ENCODE results near the gene SUN3. TPM values are rescaled to one million over a fixed set of nuclear protein-coding genes. Genes with fewer than 3 reads are reported as not detected.

Gene SUN3
- total and polyA plus RNA-seq, 9 of the 15 experiments (the other 6 are each of a cell fraction or from before 2014, with no cell fraction given), result 0.04 to 0.06 TPM; not detected in 7

GRCh38 chr7:48077423-48077822 lies 48.5 kb upstream of the SUN3 start:
- Histone ChIP-seq H3K79me2 (ENCODE audit: control insufficient read depth, insufficient read depth, low read length) (no peaks in the 10 kb centered on the region), H3K9me1 (ENCODE audit: control insufficient read depth, insufficient read depth, low read length) (no peaks in the 10 kb centered on the region), H2AFZ (ENCODE audit: low read depth, low read length) (no peak overlapping the region), H3K4me3 (no peak overlapping the region), H3K9me3 (replicated peaks; ENCODE audit: control insufficient read depth, insufficient read depth, low read depth, low read length) (no peaks in the 10 kb centered on the region), H3K4me1 (replicated peaks in 1 of 2; ENCODE audit: control insufficient read depth in 2 of 2, insufficient read depth in 2 of 2, low read length in 2 of 2) (no peaks in the 10 kb centered on the region), H3K27me3 (ENCODE audit: control insufficient read depth in 2 of 2, insufficient read depth in 2 of 2, low read length in 2 of 2) (peaks cover 0 to 2% of the 10 kb centered on the region in 2 experiments; a peak in 1 of 5 replicates), H3K27ac (ENCODE audit: extremely low read depth, low read depth, low read length) (no peak overlapping the region), H3K4me2 (ENCODE audit: insufficient read depth, low read length) (no peak overlapping the region), H4K20me1 (replicated peaks; ENCODE audit: control insufficient read depth, insufficient read depth, low read length) (no peaks in the 10 kb centered on the region), H3K36me3 (ENCODE audit: control insufficient read depth, insufficient read depth, low read length) (no peaks in the 10 kb centered on the region), H3K9ac (ENCODE audit: insufficient read depth in 1 of 2, low read depth in 2 of 2, low read length in 2 of 2) (no peak overlapping the region)
- POLR2A ChIA-PET, result no interaction called here
- no peak for FAIRE-seq
- no peak for DNase-seq (ENCODE audit: extremely low read depth in 1 of 4, low spot score in 3 of 4)
- intact Hi-C loops (cut with micrococcal nuclease) (no loop called here), in situ Hi-C loops (cut with MboI) (no loop called here)
- no TSS peak for BruUV-seq (replicated peaks)
- 0% methylated on average over 1 of the region's 1 CpG for WGBS (ENCODE audit: insufficient coverage, low coverage, missing lambda C conversion rate)
- no peak for TF ChIP-seq ZNF436 (CRISPR knock-in tag; IDR thresholded peaks at IDR 0.05)
- no peak for TF ChIP-seq SRSF7 (optimal IDR thresholded peaks at IDR 0.05; ENCODE audit: low read depth, low read length)
- no peak for TF ChIP-seq MLX (CRISPR knock-in tag; conservative IDR thresholded peaks at IDR 0.05)
- TF ChIP-seq POU5F1 (IDR thresholded peaks at IDR 0.05; ENCODE audit: borderline replicate concordance, low read depth, low read length, partially characterized antibody), result no peak
- CTCF ChIA-PET (ENCODE audit: low intra/inter-chr PET ratio), result no interaction called here
- ATAC-seq, result no peak

DNA sequence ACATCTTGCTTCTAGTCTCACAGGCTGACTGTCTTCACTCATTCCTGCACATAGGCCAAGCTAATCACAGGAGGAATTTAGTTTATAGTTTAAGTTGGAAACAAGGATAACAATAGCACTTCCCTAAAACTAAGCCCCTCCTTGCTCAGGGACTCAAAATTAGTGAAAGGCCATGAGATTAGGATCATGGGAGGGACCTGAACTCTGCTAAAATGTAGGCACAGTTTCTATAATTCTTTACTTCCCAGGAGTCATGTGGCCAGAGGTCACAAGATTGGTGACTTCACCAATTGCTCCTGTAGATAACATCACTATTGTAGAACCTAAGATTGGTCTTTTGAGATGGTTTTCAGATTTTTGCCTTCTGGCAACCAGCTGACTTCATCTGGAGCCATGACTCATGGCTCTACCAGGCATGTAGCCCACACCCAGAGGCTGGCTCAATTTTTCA lies 45.3 kb upstream of the SUN3 start:
- H3K79me2 ChIP-seq (ENCODE audit: control insufficient read depth, insufficient read depth, low read length), result no peaks in the 10 kb centered on the region
- H3K27me3 ChIP-seq (ENCODE audit: control insufficient read depth in 2 of 2, insufficient read depth in 2 of 2, low read length in 2 of 2), result peaks cover 0 to 2% of the 10 kb centered on the region in 2 experiments; a peak in 1 of 5 replicates
- H2AFZ ChIP-seq (ENCODE audit: low read depth, low read length), result no peak overlapping the region
- ATAC-seq (no peak), DNase-seq (ENCODE audit: extremely low read depth in 1 of 4, low spot score in 3 of 4) (no peak), FAIRE-seq (no peak)
- ChIA-PET CTCF (ENCODE audit: low intra/inter-chr PET ratio) (no interaction called here), POLR2A (interaction anchor here (0.8 kb wide), 1 partner anchor 43 kb away, joined by 3 read pairs; no protein-coding TSS in a partner anchor)
- no TSS peak for BruUV-seq (replicated peaks)
- no peaks in the 10 kb centered on the region for H3K9me3 ChIP-seq (replicated peaks; ENCODE audit: control insufficient read depth, insufficient read depth, low read depth, low read length)
- H3K4me3 ChIP-seq, result no peak overlapping the region
- no peaks in the 10 kb centered on the region for H3K36me3 ChIP-seq (ENCODE audit: control insufficient read depth, insufficient read depth, low read length)
- H3K4me2 ChIP-seq (ENCODE audit: insufficient read depth, low read length), result no peak overlapping the region
- no peak overlapping the region for H3K27ac ChIP-seq (ENCODE audit: extremely low read depth, low read depth, low read length)
- H3K9me1 ChIP-seq (ENCODE audit: control insufficient read depth, insufficient read depth, low read length), result no peaks in the 10 kb centered on the region
- no peak overlapping the region for H3K9ac ChIP-seq (ENCODE audit: insufficient read depth in 1 of 2, low read depth in 2 of 2, low read length in 2 of 2)
- in situ Hi-C loops (cut with MboI), result no loop called here
- H3K4me1 ChIP-seq (replicated peaks in 1 of 2; ENCODE audit: control insufficient read depth in 2 of 2, insufficient read depth in 2 of 2, low read length in 2 of 2), result no peaks in the 10 kb centered on the region
- H4K20me1 ChIP-seq (replicated peaks; ENCODE audit: control insufficient read depth, insufficient read depth, low read length), result no peaks in the 10 kb centered on the region
- intact Hi-C loops (cut with micrococcal nuclease), result no loop called here
- TF ChIP-seq ILK (tag; IDR thresholded peaks at IDR 0.05; ENCODE audit: borderline replicate concordance, low read depth), result no peak
- 0 out of 2 replicates have a peak, but pooled peaks have one; percentile 30 for TF ChIP-seq JUN (IDR thresholded peaks at IDR 0.05; ENCODE audit: borderline replicate concordance, low read depth, low read length)
- no peak for TF ChIP-seq JUN (CRISPR knock-in tag; IDR thresholded peaks at IDR 0.05; ENCODE audit: borderline replicate concordance)
- TF ChIP-seq HNRNPH1 (optimal IDR thresholded peaks at IDR 0.05; ENCODE audit: low read depth, low read length), result no peak
- TF ChIP-seq DMBX1 (CRISPR knock-in tag; IDR thresholded peaks at IDR 0.05; ENCODE audit: borderline replicate concordance), result no peak
- no peak for TF ChIP-seq NR2C2 (CRISPR knock-in tag; IDR thresholded peaks at IDR 0.05)
- TF ChIP-seq NR2C2 (tag; IDR thresholded peaks at IDR 0.05), result peak; percentile 51
- TF ChIP-seq, protein P1, sequence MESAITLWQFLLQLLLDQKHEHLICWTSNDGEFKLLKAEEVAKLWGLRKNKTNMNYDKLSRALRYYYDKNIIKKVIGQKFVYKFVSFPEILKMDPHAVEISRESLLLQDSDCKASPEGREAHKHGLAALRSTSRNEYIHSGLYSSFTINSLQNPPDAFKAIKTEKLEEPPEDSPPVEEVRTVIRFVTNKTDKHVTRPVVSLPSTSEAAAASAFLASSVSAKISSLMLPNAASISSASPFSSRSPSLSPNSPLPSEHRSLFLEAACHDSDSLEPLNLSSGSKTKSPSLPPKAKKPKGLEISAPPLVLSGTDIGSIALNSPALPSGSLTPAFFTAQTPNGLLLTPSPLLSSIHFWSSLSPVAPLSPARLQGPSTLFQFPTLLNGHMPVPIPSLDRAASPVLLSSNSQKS (CRISPR knock-in tag; IDR thresholded peaks at IDR 0.05), result no peak
- TF ChIP-seq SPI1 (IDR thresholded peaks at IDR 0.05; ENCODE audit: borderline replicate concordance, low read depth, low read length), result peak; percentile 31; the same call in 1 of the 2 replicates
- no peak for TF ChIP-seq NFYB (IDR thresholded peaks at IDR 0.05; ENCODE audit: extremely low read depth, insufficient read length)
- peak; percentile 58; the same call in 1 of the 2 replicates for TF ChIP-seq SOX6 (IDR thresholded peaks at IDR 0.05)
